Stimulated activated CD4-positive, alpha-beta T cell treated with anti-CD3 and anti-CD28 coated beads, Interleukin-1b, Interleukin-23, amount 100 ng/mL, for 1 hour (primary cell): Measurements from ENCODE around the gene SFXN4.
"Not testable (repeated sequence)": the region's sequence is repeated elsewhere in the genome, so short reads cannot be mapped to it uniquely, and the experiment has no call there.

Experiments
- DNase-seq, 2 donors: peaks; one replicate each; pipeline ENCODE4 v3.0.0-alpha.2; 2020; ENCODE audit warnings: low read depth in 2 of 2

SFXN4 gene

DNA sequence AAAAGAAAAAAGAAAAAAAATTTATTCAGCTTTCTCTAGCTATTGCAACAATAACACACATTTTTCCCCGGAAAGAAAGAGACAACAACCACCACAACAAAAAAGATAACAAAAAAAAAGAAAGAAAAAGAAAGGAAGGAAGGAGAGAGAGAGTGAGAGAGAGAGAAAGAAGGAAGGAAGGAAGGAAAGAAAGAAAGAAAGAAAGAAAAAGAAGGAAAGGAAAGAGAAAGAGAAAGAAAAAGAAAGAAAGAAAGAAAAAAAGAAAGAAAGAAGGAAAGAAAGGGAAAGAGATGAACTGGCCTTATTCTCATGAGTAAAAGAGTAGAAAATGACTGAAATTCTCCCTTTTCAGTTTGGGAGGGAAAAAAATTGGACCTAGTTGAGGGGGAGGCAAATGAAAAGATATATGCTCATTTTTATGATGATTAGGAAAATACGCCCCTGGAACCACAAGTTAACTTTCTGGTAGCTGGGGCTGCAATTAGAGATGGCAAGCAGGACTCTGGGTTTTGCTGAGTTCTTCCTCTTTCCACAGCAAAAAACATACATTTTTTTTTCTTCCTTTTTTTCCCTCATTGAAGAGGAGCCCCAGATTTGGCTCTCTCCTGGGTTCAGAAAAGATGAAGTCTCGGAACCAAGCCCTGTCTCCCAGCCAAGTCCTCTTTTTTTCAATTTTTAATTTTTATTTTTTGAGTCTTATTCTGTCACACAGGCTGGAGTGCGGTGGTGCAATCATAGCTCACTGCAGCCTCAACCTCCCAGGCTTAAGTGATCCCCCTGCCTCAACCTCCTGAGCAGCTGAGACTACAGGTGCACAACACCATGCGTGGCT is 25.7 kb upstream of the SFXN4 start:
- DNase-seq = no peak

DNA sequence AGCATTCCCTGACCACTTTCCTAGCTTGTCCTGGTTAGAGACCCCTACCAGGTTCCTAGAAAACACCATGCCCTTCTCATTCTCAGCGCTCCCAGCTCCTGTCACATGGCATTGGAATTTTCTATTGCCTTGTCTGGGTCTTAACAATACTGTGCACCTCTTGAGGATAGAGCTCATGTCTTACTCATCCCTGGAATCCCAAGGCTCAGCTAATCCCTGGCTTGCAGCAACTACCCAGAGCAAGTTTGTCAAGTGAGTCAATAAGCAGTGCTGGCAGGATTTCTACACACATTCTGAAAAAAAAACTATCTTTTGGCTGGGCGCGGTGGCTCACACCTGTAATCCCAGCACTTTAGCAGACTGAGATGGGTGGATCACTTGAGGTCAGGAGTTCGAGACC is 24.8 kb upstream of the SFXN4 start:
- no peak for DNase-seq

- DNase-seq = no peak
These were observed 24.3 kb upstream of the SFXN4 start for GRCh38 chr10:119189811-119190282.

DNA sequence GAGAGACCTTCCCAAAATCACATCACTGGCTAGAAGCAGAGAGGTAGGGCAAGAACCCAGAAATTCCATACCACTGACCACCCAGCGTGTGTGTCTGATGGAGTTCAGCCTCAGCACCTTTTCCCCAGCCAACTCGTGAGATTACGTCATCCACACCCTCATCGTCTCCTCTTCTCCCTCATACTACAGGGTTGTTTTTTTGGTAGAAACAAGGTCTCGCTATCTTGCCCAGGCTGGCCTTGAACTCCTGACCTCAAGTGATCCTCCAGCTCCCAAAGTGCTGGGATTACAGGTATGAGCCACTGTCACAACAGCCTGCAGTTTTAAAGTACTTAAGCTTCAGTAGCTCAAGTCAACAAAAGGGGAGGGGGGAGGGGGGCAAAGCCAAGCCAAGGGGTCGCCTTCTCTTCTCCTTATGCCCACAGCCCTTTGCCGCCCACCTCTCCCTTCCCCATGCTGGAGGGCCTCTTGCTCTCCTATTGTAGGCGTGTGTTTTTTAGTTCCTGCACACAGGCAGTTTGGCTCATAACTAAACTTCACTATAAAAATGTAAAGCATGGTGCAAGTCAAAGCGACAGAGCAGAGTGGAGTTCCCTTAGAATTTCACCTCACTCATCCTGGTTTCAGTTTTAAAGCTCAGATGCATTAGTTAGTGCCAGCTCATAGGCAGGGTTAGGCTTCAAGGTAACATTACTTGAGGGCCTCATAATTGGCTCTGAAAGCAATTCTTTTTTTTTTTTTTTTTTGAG is 18.3 kb upstream of the SFXN4 start:
- DNase-seq = no peak

DNA sequence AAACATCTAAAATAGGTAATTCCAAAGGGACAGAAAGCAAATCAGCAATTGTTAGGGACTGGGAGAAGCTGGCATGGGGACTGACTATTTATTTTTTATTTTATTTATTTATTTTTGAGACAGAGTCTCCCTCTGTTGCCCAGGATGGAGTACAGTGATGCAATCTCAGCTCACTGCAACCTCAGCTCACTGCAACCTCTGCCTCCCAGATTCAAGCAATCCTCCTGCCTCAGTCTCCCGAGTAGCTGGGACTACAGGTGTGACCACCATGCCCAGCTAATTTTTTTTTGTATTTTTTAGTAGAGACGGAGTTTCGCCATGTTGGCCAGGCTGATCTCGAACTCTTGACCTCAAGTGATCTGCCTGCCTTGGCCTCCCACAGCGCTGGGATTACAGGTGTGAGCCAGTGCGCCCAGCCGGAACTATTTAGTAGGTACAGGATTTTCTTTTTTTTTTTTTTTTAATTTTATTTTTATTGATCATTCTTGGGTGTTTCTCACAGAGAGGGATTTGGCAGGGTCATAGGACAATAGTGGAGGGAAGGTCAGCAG is 15.4 kb upstream of the SFXN4 start:
- DNase-seq = not testable (repeated sequence)

- peak; percentile 79 to 96 for DNase-seq
These were observed 13.0 kb upstream of the SFXN4 start, which contains the start of gene PRDX3 for GRCh38 chr10:119178372-119179119. Gene PRDX3, minus strand, starts transcription at chr10:119178812. Its CDS starts 22 bp downstream, at chr10:119178790.

DNA sequence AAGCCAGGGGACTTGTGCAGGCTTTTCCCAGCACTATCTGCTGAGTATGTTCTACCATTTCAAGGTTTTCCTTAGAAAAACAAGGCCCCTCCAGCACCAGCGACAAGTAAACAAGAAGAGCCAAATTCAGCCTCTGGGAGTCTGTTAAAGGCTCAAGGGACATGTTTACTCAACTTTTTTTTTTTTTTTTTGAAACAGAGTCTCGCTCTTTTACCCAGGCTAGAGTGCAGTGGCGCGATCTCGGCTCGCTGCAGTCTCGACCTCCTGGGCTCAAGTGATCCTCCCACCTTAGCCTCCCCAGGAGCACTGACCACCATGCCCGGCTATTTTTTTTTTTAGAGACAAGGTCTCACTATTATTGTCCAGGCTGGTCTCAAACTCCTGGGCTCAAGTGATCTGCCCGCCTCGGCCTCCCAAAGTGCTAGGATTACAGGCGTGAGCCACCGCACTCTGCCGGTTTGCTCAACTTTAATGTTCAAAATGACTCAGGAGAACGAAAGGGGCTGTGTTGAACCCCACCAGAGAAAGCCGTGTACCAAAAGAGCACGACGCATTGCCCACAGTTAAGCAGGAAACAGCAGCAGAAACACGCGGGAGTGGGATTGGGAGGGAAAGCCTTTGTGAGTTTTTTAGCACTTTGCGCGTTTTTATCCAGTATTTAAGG is 12.3 kb upstream of the SFXN4 start:
- DNase-seq = no peak

GRCh38 chr10:119176166-119176565 is 10.7 kb upstream of the SFXN4 start:
- no peak for DNase-seq

GRCh38 chr10:119174109-119174508 is 8.6 kb upstream of the SFXN4 start:
- DNase-seq = no peak

GRCh38 chr10:119167041-119167440 is 1.5 kb upstream of the SFXN4 start:
- no peak for DNase-seq

DNA sequence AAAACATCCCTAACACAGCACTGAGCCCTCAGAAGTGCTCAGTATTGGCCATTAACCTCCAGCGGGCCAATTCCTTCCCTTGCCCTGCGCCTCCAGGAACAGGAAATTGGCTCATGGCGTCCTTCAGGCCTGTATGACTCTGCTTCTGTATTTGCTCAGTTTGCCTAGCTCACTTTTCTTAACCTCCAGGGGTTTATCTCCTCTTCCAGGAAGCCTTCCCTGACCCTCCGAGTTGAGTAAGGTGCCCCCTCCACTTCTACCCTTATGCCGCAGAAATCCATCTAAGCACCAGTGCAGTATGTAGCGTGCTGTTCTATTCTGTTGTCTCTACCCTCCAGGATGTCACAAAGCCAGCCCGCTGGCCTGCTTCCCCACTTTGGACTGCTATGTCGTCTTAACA is 1.1 kb upstream of the SFXN4 start:
- no peak for DNase-seq

GRCh38 chr10:119166118-119166500 is 595 bp upstream of the SFXN4 start:
- no peak for DNase-seq

DNA sequence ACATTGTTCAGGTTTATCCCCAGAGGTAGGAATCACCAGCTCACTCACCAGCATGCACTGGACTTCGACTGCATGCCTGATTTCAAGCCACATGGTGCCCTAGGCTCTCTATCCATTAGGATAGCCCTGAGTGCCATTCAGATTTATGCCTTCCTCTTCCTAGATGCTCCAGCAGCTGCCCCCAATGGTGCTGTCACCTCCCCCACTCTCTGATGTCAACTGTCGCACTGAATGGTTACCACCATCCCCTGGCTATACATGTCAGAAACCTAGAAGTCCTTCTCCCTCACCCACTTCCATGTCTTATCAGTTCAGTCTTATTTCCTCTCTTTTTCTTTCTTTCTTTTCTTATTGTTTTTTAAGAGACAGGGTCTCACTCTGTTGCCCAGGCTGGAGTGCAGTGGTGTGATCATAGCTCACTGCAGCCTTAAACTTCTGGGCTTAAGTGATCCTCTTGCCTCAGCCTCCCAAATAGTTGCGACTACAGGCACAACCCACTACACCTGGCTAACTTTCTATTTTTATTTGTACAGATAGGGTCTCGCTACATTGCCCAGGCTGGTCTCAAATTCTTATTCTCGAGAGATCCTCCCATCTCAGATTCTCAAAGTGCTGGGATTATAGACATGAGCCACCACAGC is 2.9 kb downstream of the SFXN4 start:
- DNase-seq = no peak

- no peak for DNase-seq
These were observed 3.6 kb downstream of the SFXN4 start for GRCh38 chr10:119161680-119162451.

GRCh38 chr10:119159332-119159731 is 6.2 kb downstream of the SFXN4 start:
- DNase-seq = no peak

GRCh38 chr10:119153661-119154060 is 11.9 kb downstream of the SFXN4 start:
- no peak for DNase-seq

DNA sequence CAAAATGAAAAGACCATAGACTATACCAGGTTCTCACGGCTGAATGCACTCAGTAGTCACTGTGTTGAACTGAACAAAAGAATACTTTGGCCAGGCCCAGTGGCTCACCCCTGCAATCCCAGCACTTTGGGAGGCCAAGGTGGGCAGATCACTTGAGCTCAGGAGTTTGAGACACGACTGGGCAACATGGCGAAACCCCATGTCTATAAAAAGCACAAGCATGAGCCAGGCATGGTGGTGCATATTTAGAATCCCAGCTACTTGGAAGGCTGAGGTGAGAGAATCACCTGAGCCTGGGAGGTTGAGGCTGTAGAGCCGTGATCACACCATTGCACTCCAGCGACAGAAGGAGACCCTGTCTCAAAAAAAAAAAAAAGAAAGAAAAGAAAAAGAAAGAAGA is 12.5 kb downstream of the SFXN4 start:
- DNase-seq = no peak

DNA sequence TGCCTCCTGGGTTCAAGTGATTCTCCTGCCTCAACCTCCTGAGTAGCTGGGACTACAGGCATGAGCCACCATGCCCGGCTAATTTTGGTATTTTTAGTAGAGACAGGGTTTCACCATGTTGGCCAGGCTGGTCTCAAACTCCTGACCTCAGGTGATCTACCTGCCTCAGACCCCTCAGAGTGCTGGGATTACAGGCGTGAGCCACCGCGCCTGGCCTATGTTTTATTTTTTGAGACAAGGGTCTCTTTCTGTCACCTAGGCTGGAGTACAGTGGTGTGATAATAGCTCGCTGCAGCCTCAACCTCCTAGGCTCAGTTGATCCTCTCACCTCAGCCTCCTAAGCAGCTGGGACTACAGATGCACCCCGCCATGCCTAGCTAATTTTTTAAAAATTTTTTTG is 13.9 kb downstream of the SFXN4 start:
- not testable (repeated sequence) for DNase-seq

- no peak for DNase-seq
These were observed 15.8 kb downstream of the SFXN4 start for GRCh38 chr10:119149729-119150128.

GRCh38 chr10:119149157-119149556 is 16.4 kb downstream of the SFXN4 start:
- no peak for DNase-seq
